Measurements from ENCODE around the gene SLC38A3. TPM values are rescaled to one million over a fixed set of nuclear protein-coding genes. Genes with fewer than 3 reads are reported as not detected.

SLC38A3 gene
- total and polyA plus RNA-seq, 2 of the 8 experiments (the other 6 are each of a cell fraction or from before 2014, with no cell fraction given), result 1.2 to 3.7 TPM

- Histone ChIP-seq H2AFZ (ENCODE audit: low read length) (no peak overlapping the region), H4K8ac (ENCODE audit: extremely low read depth, insufficient read depth, low read length) (no peak overlapping the region), H2BK5ac (ENCODE audit: low read depth, low read length) (no peak overlapping the region), H3K36me3 (ENCODE audit: control insufficient read depth in 2 of 4, insufficient read depth in 4 of 4, low read length in 3 of 4) (peaks cover under 1 to 5% (median 2%) of the 10 kb centered on the region in 4 experiments; a peak in 4 of 8 replicates), H2BK15ac (ENCODE audit: low read length) (0 out of 2 replicates have a peak overlapping the region, but pooled peaks have one; percentile 3), H3K18ac (ENCODE audit: extremely low read depth, low read length) (no peak overlapping the region), H3K23me2 (ENCODE audit: low read depth, low read length) (peaks cover 4% of the 10 kb centered on the region; the same call in 1 of the 2 replicates), H3K4me3 (ENCODE audit: extremely low read depth in 1 of 4, insufficient read depth in 2 of 4, low read depth in 3 of 4, low read length in 4 of 4) (no peak overlapping the region), H2AK5ac (ENCODE audit: low read depth, low read length) (0 out of 2 replicates have a peak overlapping the region, but pooled peaks have one; percentile 17), H3K79me2 (ENCODE audit: control insufficient read depth in 1 of 2, insufficient read depth in 2 of 2, low read length in 2 of 2) (no peaks in the 10 kb centered on the region), H3K9ac (replicated peaks in 1 of 4; ENCODE audit: extremely low read depth in 1 of 4, low read depth in 3 of 4, low read length in 3 of 4) (no peak overlapping the region), H3K27me3 (replicated peaks in 1 of 4; ENCODE audit: control insufficient read depth in 3 of 4, extremely low read depth in 1 of 4, insufficient read depth in 3 of 4, low read length in 3 of 4) (no peaks in the 10 kb centered on the region; a peak in 2 of 7 replicates), H2BK12ac (ENCODE audit: low read depth, low read length) (0 out of 2 replicates have a peak overlapping the region, but pooled peaks have one; percentile 22), H3K56ac (replicated peaks; ENCODE audit: insufficient read length, low read depth, low read length) (no peak overlapping the region), H3K14ac (ENCODE audit: insufficient read length) (no peak overlapping the region), H4K20me1 (replicated peaks in 1 of 2; ENCODE audit: control insufficient read depth in 1 of 2, insufficient read depth in 2 of 2, low read length in 2 of 2) (peaks cover 0 to 2% of the 10 kb centered on the region in 2 experiments), H3K23ac (ENCODE audit: insufficient read length) (no peak overlapping the region), H2BK20ac (ENCODE audit: low read length) (peak overlapping the region; percentile 53; the same call in 1 of the 2 replicates), H3K9me3 (ENCODE audit: insufficient read depth in 2 of 2, low read depth in 1 of 2, low read length in 1 of 2) (no peaks in the 10 kb centered on the region), H3K27ac (ENCODE audit: low read depth, low read length) (no peak overlapping the region), H2BK120ac (replicated peaks; ENCODE audit: low read depth, low read length) (no peak overlapping the region), H3K79me1 (ENCODE audit: low read depth, low read length) (no peaks in the 10 kb centered on the region), H3K4me1 (replicated peaks in 1 of 4; ENCODE audit: control insufficient read depth in 3 of 4, insufficient read depth in 4 of 4, low read length in 3 of 4) (peaks cover 0 to 48% (median 38%) of the 10 kb centered on the region in 4 experiments; a peak in 6 of 7 replicates), H4K91ac (replicated peaks; ENCODE audit: insufficient read length, low read length) (peak overlapping the region; percentile 20), H3K4me2 (ENCODE audit: insufficient read depth in 1 of 2, low read depth in 2 of 2, low read length in 2 of 2) (no peak overlapping the region), H3K4ac (replicated peaks; ENCODE audit: insufficient read length, low read depth, low read length) (no peak overlapping the region), H4K5ac (ENCODE audit: insufficient read length, low read depth, low read length) (no peak overlapping the region)
- no peak for DNase-seq (ENCODE audit: low read depth in 1 of 2, low spot score in 2 of 2)
- TF ChIP-seq SRF (IDR thresholded peaks at IDR 0.05; ENCODE audit: low read depth, low read length) (no peak), RNF2 (IDR thresholded peaks at IDR 0.05; ENCODE audit: borderline replicate concordance, low read depth, low read length, missing control alignments, poor library complexity, severe bottlenecking) (no peak), MAFK (IDR thresholded peaks at IDR 0.05; ENCODE audit: low read depth, low read length) (no peak)
- ChIA-PET CTCF (ENCODE audit: partially characterized antibody) (interaction anchor here (0.6 to 53.5 kb wide), 10 partner anchors 9 to 142 kb away, joined by 3 to 2149 read pairs (median 16); partner anchors contain the start of genes GNAI2, GNAT1, LSMEM2 and SLC38A3), POLR2A (ENCODE audit: partially characterized antibody) (interaction anchor here (0.7 to 3.2 kb wide), 4 partner anchors 13 to 78 kb away, joined by 3 to 17 read pairs (median 8); partner anchors contain the start of genes LSMEM2 and RASSF1)
- WGBS, 2 experiments (ENCODE audit: extremely low coverage in 1 of 2, insufficient coverage in 1 of 2, insufficient read length in 1 of 2, insufficient replicate concordance in 2 of 2, low coverage in 1 of 2, low lambda C conversion rate in 2 of 2, missing lambda C conversion rate in 1 of 2), result 92% methylated on average over 7 of the region's 7 CpGs; no CpG with 5 or more reads in 1 of the 2 experiments
- FAIRE-seq, result no peak
Measured at GRCh38 chr3:50262778-50263177, 57.7 kb downstream of the SLC38A3 start.

Data from H1 (cell line).